T-cell (primary cell): ENCODE results near the gene RAET1L. TPM values are rescaled to one million over a fixed set of nuclear protein-coding genes. Genes with fewer than 3 reads are reported as not detected.

Source experiments
- ATAC-seq, 4 experiments: fragments of 200-7000 bp in 3 of 4; fragments of 150-1000 bp in 1 of 4; cut with Tn5 transposase; replicated peaks in 1 of 4; 1 replicate in 3 of 4; 2 replicates in 1 of 4; pipeline ENCODE4 v1.10.0; 2021; ENCODE audit warnings: moderate library complexity in 3 of 4, mild to moderate bottlenecking in 2 of 4, moderate number of reproducible peaks in 1 of 4
- CTCF ChIA-PET, 2 donors: fragments of 300-600 bp; sonication (Branson Sonifier 250); formaldehyde crosslinking; loops; one replicate each; lab custom pipeline; 2022; ENCODE audit warnings: antibody characterized with exemption in 2 of 2; lab: Charles Lee
- POLR2A ChIA-PET, 2 donors: fragments of 300-600 bp; sonication (Branson Sonifier 250); formaldehyde crosslinking; loops; one replicate each; lab custom pipeline; 2022; ENCODE audit warnings: antibody characterized with exemption in 2 of 2; lab: Charles Lee
- DNase-seq, 35 experiments: peaks; one replicate each; pipeline versions ENCODE4 v3.0.0 to v3.0.0-alpha.2; 2013 to 2023
- H3K27ac ChIP-seq: one replicate; pipeline ENCODE4 v1.5.1; 2013; ENCODE audit warnings: low read length
- H3K27me3 ChIP-seq, 2 experiments: replicated peaks in 1 of 2; 1 replicate in 1 of 2; 2 replicates in 1 of 2; pipeline versions ENCODE4 v1.6.1 to v1.7.0; 2013; ENCODE audit warnings: low read length in 1 of 2, mixed read lengths in 1 of 2; ENCODE audit not compliant: control insufficient read depth in 2 of 2, insufficient read depth in 2 of 2; ENCODE audit errors: extremely low read depth in 1 of 2
- H3K36me3 ChIP-seq, 2 donors: 1 replicate in 1 of 2; 2 replicates in 1 of 2; pipeline versions ENCODE4 v1.6.1 to v1.7.0; 2013; ENCODE audit warnings: low read length in 1 of 2; ENCODE audit not compliant: control insufficient read depth in 2 of 2, insufficient read depth in 1 of 2; ENCODE audit errors: extremely low read depth in 1 of 2
- H3K4me1 ChIP-seq, 2 experiments: 1 replicate in 1 of 2; 2 replicates in 1 of 2; pipeline versions ENCODE4 v1.6.1 to v1.7.0; 2013; ENCODE audit warnings: low read length in 2 of 2, mixed read lengths in 1 of 2; ENCODE audit not compliant: insufficient read depth in 2 of 2, control insufficient read depth in 1 of 2; ENCODE audit errors: extremely low read depth in 1 of 2
- H3K4me3 ChIP-seq, 2 donors: 1 replicate in 1 of 2; 2 replicates in 1 of 2; pipeline versions ENCODE4 v1.5.1 to v1.7.0; 2013; ENCODE audit warnings: mild to moderate bottlenecking in 2 of 2, low read length in 1 of 2, moderate library complexity in 1 of 2; ENCODE audit not compliant: control insufficient read depth in 1 of 2; ENCODE audit errors: extremely low read depth in 1 of 2
- H3K9me3 ChIP-seq: 2 replicates; pipeline ENCODE4 v1.7.0; 2013
- H3K27ac Mint-ChIP-seq, 2 donors: one replicate each; pipeline ENCODE4 v1.8.0; 2020 to 2021; ENCODE audit warnings: mild to moderate bottlenecking in 2 of 2, mixed read lengths in 2 of 2
- H3K27me3 Mint-ChIP-seq, 2 donors: one replicate each; pipeline ENCODE4 v1.8.0; 2021 to 2022; ENCODE audit warnings: mixed read lengths in 2 of 2
- H3K36me3 Mint-ChIP-seq: one replicate; pipeline ENCODE4 v1.8.0; 2021; ENCODE audit warnings: mixed read lengths
- H3K4me1 Mint-ChIP-seq, 3 donors: one replicate each; pipeline ENCODE4 v1.8.0; 2020 to 2022; ENCODE audit warnings: mixed read lengths in 3 of 3, mild to moderate bottlenecking in 1 of 3
- H3K4me3 Mint-ChIP-seq, 3 donors: one replicate each; pipeline ENCODE4 v1.8.0; 2020 to 2022; ENCODE audit warnings: mild to moderate bottlenecking in 3 of 3, mixed read lengths in 3 of 3, moderate library complexity in 3 of 3
- H3K9me3 Mint-ChIP-seq, 3 donors: one replicate each; pipeline ENCODE4 v1.8.0; 2020 to 2022; ENCODE audit warnings: mixed read lengths in 3 of 3
- WGBS: methylation state at CpG from one replicate; pipeline ENCODE4 v1.1.5; 2013; ENCODE audit warnings: missing lambda C conversion rate; ENCODE audit not compliant: insufficient coverage; 5-methylcytosine and 5-hydroxymethylcytosine counted together
- total RNA-seq, 35 experiments: library from RNA in 6 of 35; stranded (reverse) in 6 of 35; fragments of 120-200 nt in 1 of 35; gene quantifications; one replicate each; pipeline versions ENCODE4 v1.2.1 to v1.2.4 and lab custom pipeline; 2013 to 2026

The RAET1L gene
- total RNA-seq, 5 donors from 2014 or later (not counting 1 experiment from before 2014, with no cell fraction given), result not detected

DNA sequence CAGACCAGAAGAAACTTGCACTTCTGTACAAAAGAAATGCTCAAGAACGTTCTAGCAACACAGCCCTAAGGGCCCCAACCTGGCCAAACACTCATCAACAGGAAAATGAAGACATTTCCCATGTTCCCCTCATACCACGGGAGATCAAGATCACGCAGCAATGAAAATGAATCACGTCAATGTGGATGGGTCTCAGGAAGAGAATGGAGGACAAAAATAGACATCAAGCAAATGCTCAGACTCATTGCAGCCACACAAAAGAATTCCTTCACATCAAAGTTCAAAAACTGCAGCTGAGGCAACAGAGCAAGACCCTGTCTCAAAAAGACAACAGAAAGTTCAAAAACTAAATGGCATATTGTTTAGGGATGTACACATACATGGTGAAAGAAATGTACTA lies 25.5 kb upstream of the RAET1L start:
- no peaks in the 10 kb centered on the region for H3K9me3 Mint-ChIP-seq
- no peak overlapping the region for H3K27ac ChIP-seq
- WGBS, result 25% methylated on average over 1 of the region's 4 CpGs
- ATAC-seq (no peak), DNase-seq (no peak)
- peaks cover 52 to 75% of the 10 kb centered on the region in 2 donors for H3K27me3 Mint-ChIP-seq
- H3K4me1 Mint-ChIP-seq, result peaks cover 3 to 7% (median 4%) of the 10 kb centered on the region in 3 donors
- H3K27me3 ChIP-seq, result peaks cover 0 to 57% of the 10 kb centered on the region in 2 experiments
- no peak overlapping the region for H3K4me3 ChIP-seq
- no peak overlapping the region for H3K4me3 Mint-ChIP-seq
- POLR2A ChIA-PET, result no interaction called here
- H3K36me3 Mint-ChIP-seq, result no peaks in the 10 kb centered on the region
- peaks cover 0 to 4% of the 10 kb centered on the region in 2 experiments for H3K4me1 ChIP-seq
- no peak overlapping the region for H3K27ac Mint-ChIP-seq
- CTCF ChIA-PET, result interaction anchor here in 1 of 2 donors (1.3 kb wide), 1 partner anchor 20 kb away, joined by 3 read pairs; no protein-coding TSS in a partner anchor
- H3K36me3 ChIP-seq, result no peaks in the 10 kb centered on the region
- H3K9me3 ChIP-seq, result no peaks in the 10 kb centered on the region

DNA sequence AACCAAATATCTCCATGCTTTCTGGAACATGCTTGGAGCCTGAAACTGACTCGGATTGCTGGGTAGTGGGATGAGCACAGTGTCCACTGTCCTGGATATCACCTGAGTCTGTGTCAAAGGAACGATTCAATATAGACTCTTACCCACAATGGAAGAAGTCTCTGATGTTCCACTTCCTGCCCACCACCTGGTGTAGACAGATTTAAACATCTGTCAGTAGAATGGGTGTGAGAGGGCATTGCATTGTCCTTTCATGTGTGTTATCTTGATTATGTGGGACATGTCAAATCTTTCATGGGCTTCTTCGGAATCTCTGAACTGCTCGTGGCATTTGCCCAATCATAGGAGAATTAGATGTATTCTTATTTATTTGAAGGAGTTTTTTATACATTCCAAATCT lies 22.8 kb upstream of the RAET1L start:
- H3K27me3 Mint-ChIP-seq, result peaks cover 28 to 68% of the 10 kb centered on the region in 2 donors
- ATAC-seq (peak in 2 of 4 experiments; percentile 37 to 50), DNase-seq (no peak)
- Histone ChIP-seq H3K4me1 (peaks cover 0 to 4% of the 10 kb centered on the region in 2 experiments), H3K9me3 (no peaks in the 10 kb centered on the region), H3K27me3 (peaks cover 0 to 54% of the 10 kb centered on the region in 2 experiments), H3K4me3 (no peak overlapping the region), H3K36me3 (no peaks in the 10 kb centered on the region), H3K27ac (no peak overlapping the region)
- ChIA-PET CTCF (no interaction called here), POLR2A (no interaction called here)
- H3K4me3 Mint-ChIP-seq, result no peak overlapping the region
- no peaks in the 10 kb centered on the region for H3K36me3 Mint-ChIP-seq
- H3K27ac Mint-ChIP-seq, result no peak overlapping the region
- no peaks in the 10 kb centered on the region for H3K9me3 Mint-ChIP-seq
- no CpG with 5 or more reads among the region's 4 CpGs for WGBS
- H3K4me1 Mint-ChIP-seq, result peaks cover 3 to 7% (median 4%) of the 10 kb centered on the region in 3 donors

GRCh38 chr6:150046943-150047342 lies 21.6 kb upstream of the RAET1L start:
- Histone ChIP-seq H3K9me3 (no peaks in the 10 kb centered on the region), H3K36me3 (no peaks in the 10 kb centered on the region), H3K4me1 (peaks cover 0 to 4% of the 10 kb centered on the region in 2 experiments), H3K4me3 (no peak overlapping the region), H3K27me3 (peaks cover 0 to 48% of the 10 kb centered on the region in 2 experiments), H3K27ac (no peak overlapping the region)
- no peak overlapping the region for H3K27ac Mint-ChIP-seq
- DNase-seq (no peak), ATAC-seq (no peak)
- peaks cover 21 to 66% of the 10 kb centered on the region in 2 donors for H3K27me3 Mint-ChIP-seq
- H3K9me3 Mint-ChIP-seq, result no peaks in the 10 kb centered on the region
- H3K4me3 Mint-ChIP-seq, result no peak overlapping the region
- peaks cover 3 to 7% (median 4%) of the 10 kb centered on the region in 3 donors for H3K4me1 Mint-ChIP-seq
- ChIA-PET POLR2A (no interaction called here), CTCF (no interaction called here)
- no CpG with 5 or more reads among the region's 1 CpG for WGBS
- H3K36me3 Mint-ChIP-seq, result no peaks in the 10 kb centered on the region

DNA sequence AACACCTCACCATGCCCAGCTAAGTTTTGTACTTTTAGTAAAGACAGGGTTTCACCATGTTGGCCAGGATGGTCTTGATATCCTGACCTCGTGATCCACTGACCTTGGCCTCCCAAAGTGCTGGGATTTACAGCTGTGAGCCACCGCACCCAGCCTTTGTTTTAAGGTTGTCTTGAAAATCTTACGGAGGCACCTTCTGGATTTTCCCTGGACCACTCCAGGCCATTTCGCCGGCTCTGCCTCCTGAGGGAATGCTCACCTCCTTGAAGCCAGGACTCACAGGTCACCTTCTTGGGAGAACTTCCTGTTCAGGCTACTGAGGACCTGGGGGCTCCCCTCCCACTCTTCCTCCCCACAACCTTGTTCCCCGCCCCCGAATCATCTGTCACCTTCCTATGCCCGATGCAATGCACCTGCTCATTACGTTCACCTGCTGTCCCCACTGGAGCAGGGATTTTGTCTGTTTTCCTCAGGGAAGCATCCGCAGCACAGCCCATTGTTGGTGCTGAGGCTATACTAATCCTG lies 19.4 kb upstream of the RAET1L start:
- no peak for DNase-seq
- Mint-ChIP-seq H3K27ac (no peak overlapping the region), H3K36me3 (no peaks in the 10 kb centered on the region), H3K27me3 (peaks cover 20 to 68% of the 10 kb centered on the region in 2 donors), H3K4me3 (no peak overlapping the region), H3K9me3 (no peaks in the 10 kb centered on the region), H3K4me1 (peaks cover 3 to 7% (median 4%) of the 10 kb centered on the region in 3 donors)
- ChIA-PET CTCF (no interaction called here), POLR2A (no interaction called here)
- Histone ChIP-seq H3K9me3 (no peaks in the 10 kb centered on the region), H3K27me3 (peaks cover 0 to 51% of the 10 kb centered on the region in 2 experiments), H3K27ac (no peak overlapping the region), H3K36me3 (no peaks in the 10 kb centered on the region), H3K4me1 (peaks cover 0 to 4% of the 10 kb centered on the region in 2 experiments), H3K4me3 (no peak overlapping the region)
- WGBS, result 88% methylated on average over 5 of the region's 10 CpGs
- no peak for ATAC-seq

- H3K9me3 ChIP-seq, result no peaks in the 10 kb centered on the region
- ChIA-PET POLR2A (no interaction called here), CTCF (no interaction called here)
- H3K4me3 Mint-ChIP-seq, result no peak overlapping the region
- no peak for ATAC-seq
- 90% methylated on average over 9 of the region's 19 CpGs for WGBS
- H3K4me3 ChIP-seq, result no peak overlapping the region
- no peaks in the 10 kb centered on the region for H3K9me3 Mint-ChIP-seq
- H3K27ac ChIP-seq, result no peak overlapping the region
- no peaks in the 10 kb centered on the region for H3K36me3 ChIP-seq
- DNase-seq, result no peak
- H3K4me1 ChIP-seq, result peaks cover 0 to 4% of the 10 kb centered on the region in 2 experiments
- peaks cover 5 to 7% (median 7%) of the 10 kb centered on the region in 3 donors for H3K4me1 Mint-ChIP-seq
- H3K36me3 Mint-ChIP-seq, result no peaks in the 10 kb centered on the region
- H3K27me3 ChIP-seq, result peaks cover under 1 to 47% of the 10 kb centered on the region in 2 experiments
- H3K27me3 Mint-ChIP-seq, result peaks cover 28 to 70% of the 10 kb centered on the region in 2 donors
- no peak overlapping the region for H3K27ac Mint-ChIP-seq
Observed at GRCh38 chr6:150043501-150044412, 18.4 kb upstream of the RAET1L start.

- Histone ChIP-seq H3K4me1 (peaks cover 2 to 5% of the 10 kb centered on the region in 2 experiments), H3K9me3 (no peaks in the 10 kb centered on the region), H3K4me3 (no peak overlapping the region), H3K27ac (no peak overlapping the region), H3K27me3 (peaks cover 2 to 53% of the 10 kb centered on the region in 2 experiments), H3K36me3 (no peaks in the 10 kb centered on the region)
- no peak for ATAC-seq
- WGBS, result 77% methylated on average over 6 of the region's 13 CpGs
- ChIA-PET POLR2A (no interaction called here), CTCF (no interaction called here)
- Mint-ChIP-seq H3K4me3 (no peak overlapping the region), H3K27ac (no peak overlapping the region), H3K4me1 (peaks cover 4 to 10% (median 8%) of the 10 kb centered on the region in 3 donors), H3K9me3 (no peaks in the 10 kb centered on the region), H3K27me3 (peaks cover 31 to 73% of the 10 kb centered on the region in 2 donors), H3K36me3 (no peaks in the 10 kb centered on the region)
- no peak for DNase-seq
Observed at GRCh38 chr6:150043096-150043495, 17.8 kb upstream of the RAET1L start.
